GM19351 (cell line): Measurements from ENCODE around the gene DISC1.
A peak's percentile ranks its signal among the peaks of the same experiment; 100 is the strongest.
"Not testable (repeated sequence)": the region's sequence is repeated elsewhere in the genome, so short reads cannot be mapped to it uniquely, and the experiment has no call there.

Source experiments
- ATAC-seq: cut with Tn5 transposase; IDR thresholded peaks from one replicate; pipeline ENCODE4 v1.9.1; 2021; ENCODE audit warnings: mild to moderate bottlenecking, moderate library complexity; ENCODE audit not compliant: unreplicated experiment

DISC1 gene

GRCh38 chr1:231626535-231626950, at the start of gene DISC1:
DISC1 (plus strand) TSS chr1:231626790; CDS start chr1:231626868, 78 bp downstream.
- ATAC-seq, result peak; percentile 31

- ATAC-seq, result no peak
Observed at GRCh38 chr1:231576804-231577718, 49.5 kb upstream of the DISC1 start.

- no peak for ATAC-seq
Observed at GRCh38 chr1:231580874-231581273, 45.7 kb upstream of the DISC1 start.

GRCh38 chr1:231581859-231582258, 44.7 kb upstream of the DISC1 start:
- ATAC-seq, result no peak

GRCh38 chr1:231583376-231583775, 43.2 kb upstream of the DISC1 start:
- no peak for ATAC-seq

- ATAC-seq, result no peak
Observed at GRCh38 chr1:231584117-231584516, 42.5 kb upstream of the DISC1 start.

GRCh38 chr1:231584921-231585320, 41.7 kb upstream of the DISC1 start:
- no peak for ATAC-seq

GRCh38 chr1:231590453-231591198, 36.0 kb upstream of the DISC1 start:
- ATAC-seq, result peak; percentile 77

GRCh38 chr1:231591466-231591865, 35.1 kb upstream of the DISC1 start:
- no peak for ATAC-seq

GRCh38 chr1:231592809-231593208, 33.8 kb upstream of the DISC1 start:
- no peak for ATAC-seq

GRCh38 chr1:231593264-231593663, 33.3 kb upstream of the DISC1 start:
- not testable (repeated sequence) for ATAC-seq

GRCh38 chr1:231594123-231594522, 32.5 kb upstream of the DISC1 start:
- ATAC-seq, result no peak

- no peak for ATAC-seq
Observed at GRCh38 chr1:231594749-231595148, 31.8 kb upstream of the DISC1 start.

- no peak for ATAC-seq
Observed at GRCh38 chr1:231596337-231596791, 30.2 kb upstream of the DISC1 start.

GRCh38 chr1:231597971-231598370, 28.6 kb upstream of the DISC1 start:
- ATAC-seq, result no peak

- ATAC-seq, result no peak
Observed at GRCh38 chr1:231600458-231600976, 26.1 kb upstream of the DISC1 start.

GRCh38 chr1:231601824-231602672, 24.5 kb upstream of the DISC1 start:
- ATAC-seq, result no peak

- ATAC-seq, result no peak
Observed at GRCh38 chr1:231602673-231602984, 24.0 kb upstream of the DISC1 start.

- ATAC-seq, result peak; percentile 84
Observed at GRCh38 chr1:231603598-231604275, 22.9 kb upstream of the DISC1 start.

- ATAC-seq, result no peak
Observed at GRCh38 chr1:231604276-231604621, 22.3 kb upstream of the DISC1 start.
